Putamen (tissue), 1 donor: ENCODE data around the gene INSYN2B.
"Not testable (repeated sequence)": the region's sequence is repeated elsewhere in the genome, so short reads cannot be mapped to it uniquely, and the experiment has no call there.

Experiments
- DNase-seq: peaks from one replicate; pipeline ENCODE4 v3.0.0-alpha.2; 2016; ENCODE audit warnings: low spot score

Gene INSYN2B

DNA sequence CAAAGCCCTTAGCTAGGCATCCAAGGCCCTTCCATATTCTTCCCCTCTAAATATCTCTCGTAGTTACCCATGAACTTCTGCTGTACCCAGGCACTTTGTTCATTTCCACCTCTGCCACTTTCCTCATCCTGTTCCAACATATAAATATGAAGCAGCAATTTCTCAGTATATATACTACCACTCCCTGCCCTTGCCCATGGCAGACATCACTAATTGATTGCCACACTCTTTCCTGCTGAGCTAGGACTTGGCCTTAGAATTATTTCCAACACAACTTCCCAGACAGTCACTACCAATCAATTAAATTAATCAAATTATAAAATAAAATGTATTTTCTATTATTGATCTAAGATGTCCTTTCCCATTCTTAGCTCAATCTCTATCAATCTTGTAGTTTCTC lies 8.5 kb downstream of the INSYN2B start:
- no peak for DNase-seq

DNA sequence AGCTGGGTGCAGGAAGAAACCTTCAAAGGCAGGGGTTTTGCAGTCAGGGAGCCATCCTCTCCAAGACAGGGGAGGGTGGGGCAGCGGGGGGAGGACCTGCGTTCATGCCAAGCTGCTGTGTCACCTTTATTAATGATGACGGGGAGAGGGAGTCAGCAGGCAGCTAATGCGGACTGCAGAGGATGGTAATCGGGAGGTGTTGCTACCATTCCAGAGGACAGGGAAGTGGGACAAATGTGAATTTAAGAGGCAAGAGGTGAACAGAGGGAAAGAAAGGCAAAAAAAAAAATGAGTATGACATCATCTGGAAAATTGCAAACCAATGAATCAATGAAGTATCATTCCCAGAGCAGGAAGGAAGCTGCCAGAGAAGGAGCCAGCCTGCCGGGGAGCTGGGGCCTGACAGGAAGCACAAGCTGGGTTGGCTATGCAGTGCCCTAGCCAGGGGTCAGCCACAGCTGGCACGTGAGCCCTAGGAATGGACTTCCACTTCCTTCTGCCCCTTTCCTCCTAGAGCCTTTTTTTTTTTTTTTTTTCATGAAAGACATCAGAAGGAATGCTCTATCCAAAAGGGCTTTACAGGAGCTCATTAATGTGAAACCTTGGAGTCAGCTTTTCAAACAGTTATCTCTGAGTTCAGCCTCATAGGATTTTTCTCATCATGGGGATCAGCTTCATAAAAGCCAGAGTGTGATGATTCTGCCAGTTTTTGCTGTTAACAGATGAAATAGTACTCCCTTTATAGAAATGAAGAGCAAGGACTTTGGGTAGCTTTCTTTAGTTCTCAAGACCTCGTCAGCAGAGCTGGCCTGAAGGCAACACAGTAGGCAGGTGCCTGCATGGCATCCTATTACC lies 9.2 kb downstream of the INSYN2B start:
- no peak for DNase-seq

DNA sequence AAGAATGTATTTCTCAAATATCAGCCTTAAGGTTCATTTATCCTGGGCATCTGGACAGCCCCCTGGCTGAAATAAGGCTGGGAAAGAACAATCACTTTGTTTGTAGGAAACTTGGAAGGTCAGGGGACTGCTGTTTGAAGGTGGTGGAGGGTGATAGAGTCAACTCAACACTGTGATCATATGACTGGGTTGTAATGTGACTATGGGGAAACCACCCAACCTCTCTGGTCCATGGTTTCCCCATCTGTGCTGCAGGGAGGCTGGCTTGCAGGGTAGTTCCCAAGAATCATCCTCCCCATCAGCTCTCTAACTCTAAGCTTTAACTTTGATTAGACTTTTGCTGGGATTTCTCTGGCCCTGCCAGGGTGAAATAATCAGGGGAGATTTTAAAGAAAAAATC lies 10.0 kb downstream of the INSYN2B start:
- no peak for DNase-seq

DNA sequence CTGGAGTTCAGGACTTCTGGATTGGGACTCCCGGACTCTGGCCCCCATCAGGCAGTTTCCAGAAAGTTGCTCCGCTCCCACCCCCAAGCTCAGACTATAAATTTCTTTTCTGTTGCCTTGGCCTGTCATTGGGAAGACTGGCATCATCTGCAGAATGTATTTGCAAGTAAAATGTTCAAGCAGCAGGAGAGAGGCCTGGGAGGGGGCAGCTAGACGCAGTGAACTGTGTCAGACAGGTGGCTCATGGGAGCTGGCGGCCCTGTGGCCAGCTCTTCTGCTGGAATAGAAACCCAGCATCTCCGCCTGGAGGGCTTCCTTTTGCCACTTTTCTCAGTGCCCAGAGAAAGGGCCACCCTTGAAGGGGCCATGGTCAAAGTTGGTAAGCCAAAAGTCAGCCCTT lies 16.0 kb downstream of the INSYN2B start:
- no peak for DNase-seq

DNA sequence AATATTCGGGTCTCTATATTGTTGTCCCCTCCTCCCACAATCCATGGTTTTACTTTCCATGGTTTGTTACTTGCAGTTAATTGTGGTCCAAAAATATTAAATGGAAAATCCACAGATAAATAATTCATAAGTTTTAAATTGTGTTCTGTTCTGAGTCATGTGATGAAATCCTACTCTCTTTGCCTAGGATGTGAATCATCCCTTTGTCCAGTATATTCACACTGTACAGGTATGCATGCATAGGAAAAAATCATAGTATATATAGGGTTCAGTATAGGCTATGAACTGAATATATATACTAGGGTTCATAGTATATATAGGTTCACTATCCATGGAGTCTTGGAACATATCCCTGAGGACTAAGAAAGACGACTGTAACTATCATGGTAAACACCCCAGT lies 19.6 kb downstream of the INSYN2B start:
- DNase-seq: no peak

DNA sequence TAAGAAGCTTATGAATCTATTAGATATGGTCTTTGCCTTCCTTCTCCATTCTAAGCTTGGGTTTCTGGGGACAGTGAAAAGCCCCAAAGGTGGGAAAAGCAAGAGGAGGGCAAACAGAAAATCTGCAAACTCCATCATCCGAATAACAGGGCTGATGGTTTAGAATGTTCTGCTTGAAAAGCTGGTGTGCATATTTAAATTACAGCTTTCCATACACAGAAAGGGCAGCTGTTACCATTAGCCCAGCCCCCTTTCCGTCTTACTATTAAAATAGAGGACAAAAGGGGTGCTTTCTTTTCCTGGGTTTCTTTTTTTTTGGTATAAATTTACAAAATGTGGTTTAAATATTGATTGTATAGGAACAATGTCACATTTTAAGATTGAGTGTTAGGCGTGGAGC lies 22.0 kb downstream of the INSYN2B start:
- DNase-seq: no peak

DNA sequence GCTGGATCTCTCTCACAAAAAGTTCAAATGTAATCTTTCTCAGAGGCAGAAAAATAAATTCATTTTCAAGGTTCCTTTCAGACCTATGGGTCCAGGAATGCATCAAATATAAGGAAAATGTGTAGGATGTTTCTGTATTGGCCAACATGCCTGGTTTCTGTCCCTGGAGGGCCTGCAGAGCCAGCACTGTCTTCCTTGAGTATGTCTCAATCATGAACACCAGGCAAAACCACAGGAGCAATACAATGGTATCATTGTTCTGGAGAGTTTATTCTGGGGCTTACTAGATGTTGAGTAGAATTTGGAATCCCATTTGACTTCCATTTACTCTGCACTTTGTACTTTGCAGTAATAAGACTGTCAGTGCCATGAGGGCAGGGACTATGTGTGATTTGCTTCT lies 23.5 kb downstream of the INSYN2B start:
- DNase-seq: peak; percentile 15

DNA sequence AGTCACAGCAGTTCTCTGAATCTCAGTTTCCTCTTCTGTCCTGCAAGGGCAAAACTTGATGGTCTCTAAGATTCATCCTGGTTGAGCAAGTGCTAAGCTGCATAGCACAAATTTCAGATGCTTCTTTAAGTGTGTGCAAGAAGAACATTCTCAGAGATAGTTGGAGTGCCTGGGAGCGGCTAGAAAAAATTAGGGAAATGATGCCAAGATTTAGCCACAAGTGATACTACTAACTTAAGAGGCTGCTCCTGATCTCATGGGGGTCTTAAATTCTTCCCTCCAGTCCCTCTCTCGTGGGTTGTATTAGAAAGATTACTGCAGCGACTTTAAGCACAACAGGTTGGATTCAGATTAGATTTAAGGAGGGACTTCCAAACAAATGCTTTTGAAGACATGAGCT lies 24.2 kb downstream of the INSYN2B start:
- DNase-seq: no peak

DNA sequence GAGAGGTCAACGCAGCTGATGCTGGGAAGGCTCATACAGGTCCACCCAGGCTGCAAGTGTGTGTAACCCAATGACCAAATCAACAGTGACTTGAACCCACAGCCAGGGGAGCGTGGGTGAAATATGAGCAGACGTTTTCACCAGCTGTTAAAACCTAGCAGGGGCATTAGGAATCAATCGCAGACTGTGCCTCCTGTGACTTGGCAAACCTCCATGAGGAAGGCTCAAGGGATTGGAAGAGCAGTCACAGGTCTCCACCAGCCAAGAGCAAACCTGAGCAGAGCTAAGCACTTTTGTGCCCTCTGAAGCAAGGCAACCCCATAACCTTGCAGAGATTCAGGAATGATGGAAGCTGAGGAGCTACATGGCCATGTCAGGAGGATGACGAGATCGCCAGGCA lies 25.5 kb downstream of the INSYN2B start:
- no peak for DNase-seq

DNA sequence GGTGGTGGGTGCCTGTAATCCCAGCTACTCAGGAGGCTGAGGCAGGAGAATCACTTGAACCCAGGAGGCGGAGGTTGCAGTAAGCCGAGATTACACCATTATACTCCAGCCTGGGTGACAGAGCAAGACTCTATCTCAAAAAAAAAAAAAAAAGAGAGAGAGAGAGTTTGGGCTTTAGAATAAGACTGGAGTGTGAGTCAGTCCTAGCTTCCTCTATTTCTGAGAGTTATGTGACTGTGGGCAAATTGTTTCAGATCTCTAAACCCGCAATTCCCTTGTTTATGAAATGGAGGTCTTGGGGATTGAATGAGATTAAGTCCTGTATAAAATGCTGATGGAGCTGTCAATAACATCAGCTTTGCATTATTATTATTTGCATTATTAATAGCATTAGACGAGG lies 27.1 kb downstream of the INSYN2B start:
- DNase-seq: not testable (repeated sequence)

DNA sequence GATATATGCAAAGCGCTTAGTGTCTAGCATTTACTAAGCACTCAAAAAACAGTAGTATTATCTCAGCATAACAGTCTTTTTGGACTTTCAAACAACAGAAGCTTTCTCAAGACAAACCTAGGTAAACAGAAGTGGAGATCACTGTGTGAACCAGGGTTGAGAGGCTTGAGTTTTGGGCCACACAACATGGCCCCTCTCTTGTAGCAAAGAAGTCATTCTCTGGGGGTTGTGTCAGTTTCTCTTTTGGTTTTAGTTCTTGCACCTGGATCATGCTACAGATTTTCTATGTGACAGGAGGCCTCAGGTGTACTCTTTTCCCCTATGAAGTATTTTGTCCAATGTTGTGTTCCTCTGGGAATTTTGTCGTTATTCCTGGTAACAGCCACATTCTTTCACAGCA lies 30.0 kb downstream of the INSYN2B start:
- DNase-seq: no peak

DNA sequence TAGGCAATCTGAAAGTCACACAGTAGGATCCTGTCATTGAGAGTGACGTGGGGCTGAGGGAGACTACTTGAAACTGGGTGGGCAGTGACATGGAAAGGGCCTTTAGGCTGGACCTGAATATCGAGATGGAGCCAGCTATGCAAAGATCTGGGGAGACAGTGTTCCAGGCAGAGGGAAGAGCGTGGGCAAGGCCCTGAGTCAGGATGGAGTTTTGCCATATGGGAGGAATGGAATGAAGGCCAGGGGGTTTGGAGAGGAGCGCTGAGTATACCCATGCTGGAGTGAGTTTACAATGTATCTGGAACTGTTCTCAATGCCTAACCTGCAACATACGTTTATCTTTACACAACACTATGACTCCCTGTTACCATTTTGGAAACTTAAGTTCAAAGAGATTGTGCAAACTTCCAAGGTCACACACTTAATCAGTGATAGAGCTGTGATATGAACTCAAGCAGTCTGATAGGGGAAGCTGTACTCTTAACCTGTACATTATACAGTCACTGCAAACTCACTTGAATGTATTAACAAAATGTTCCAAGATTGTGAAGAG lies 33.5 kb downstream of the INSYN2B start:
- DNase-seq: no peak

DNA sequence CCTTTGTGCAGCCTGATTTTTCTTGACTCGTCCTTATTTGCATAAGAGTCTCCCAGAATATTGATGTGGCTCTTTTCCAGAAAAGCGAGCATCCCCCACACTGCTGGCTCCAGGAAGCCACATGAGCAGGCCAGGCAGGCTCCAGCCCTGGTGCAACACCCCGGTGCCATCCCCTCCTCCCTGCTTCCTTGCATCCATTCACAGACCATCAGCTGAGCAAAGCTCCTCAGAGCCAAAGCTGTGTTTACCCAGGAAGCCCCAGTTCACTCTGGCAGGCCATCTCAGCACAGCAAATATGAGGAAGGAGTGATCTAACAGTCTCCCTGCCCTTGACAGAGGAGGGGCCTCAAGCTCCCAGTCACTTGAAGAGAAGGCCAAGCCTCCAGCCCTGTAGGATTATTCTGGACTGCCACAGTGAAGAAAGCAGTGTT lies 34.4 kb downstream of the INSYN2B start:
- peak; percentile 63 for DNase-seq

DNA sequence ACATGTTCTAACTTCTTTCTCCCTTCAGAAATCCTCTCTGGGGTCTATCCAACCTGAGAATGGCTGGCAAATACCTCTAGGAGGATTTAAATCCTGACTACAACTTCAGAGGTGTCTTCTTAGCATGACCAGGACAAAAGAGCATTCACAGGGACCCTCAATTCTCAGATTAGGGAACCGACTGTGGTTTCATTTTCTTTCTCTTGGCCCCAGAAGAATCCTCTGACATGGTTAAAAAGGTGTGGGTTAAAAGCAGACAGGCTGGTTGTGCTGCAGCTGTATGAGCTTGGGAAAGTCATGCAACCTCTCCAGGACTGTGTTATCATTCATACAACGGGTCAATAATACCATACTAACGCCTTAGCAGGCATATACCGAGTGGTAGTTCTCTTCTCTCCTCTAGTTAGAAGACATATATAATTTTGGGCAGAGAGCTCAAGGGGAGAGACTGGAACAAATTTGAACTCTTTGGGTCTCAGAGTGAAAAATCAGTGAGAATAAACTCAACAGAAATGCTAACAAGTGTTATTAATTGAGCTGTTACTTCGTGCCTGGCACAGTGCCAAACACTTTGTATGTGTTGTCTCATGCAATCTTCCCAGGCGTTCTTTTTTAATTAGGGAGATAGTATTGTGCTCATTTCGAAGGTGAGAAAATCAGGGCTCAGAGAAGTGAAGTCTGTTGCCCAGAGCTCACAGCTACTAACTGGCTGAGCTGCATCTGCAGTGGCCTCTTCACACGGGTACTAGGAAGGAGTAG lies 35.2 kb downstream of the INSYN2B start:
- no peak for DNase-seq

DNA sequence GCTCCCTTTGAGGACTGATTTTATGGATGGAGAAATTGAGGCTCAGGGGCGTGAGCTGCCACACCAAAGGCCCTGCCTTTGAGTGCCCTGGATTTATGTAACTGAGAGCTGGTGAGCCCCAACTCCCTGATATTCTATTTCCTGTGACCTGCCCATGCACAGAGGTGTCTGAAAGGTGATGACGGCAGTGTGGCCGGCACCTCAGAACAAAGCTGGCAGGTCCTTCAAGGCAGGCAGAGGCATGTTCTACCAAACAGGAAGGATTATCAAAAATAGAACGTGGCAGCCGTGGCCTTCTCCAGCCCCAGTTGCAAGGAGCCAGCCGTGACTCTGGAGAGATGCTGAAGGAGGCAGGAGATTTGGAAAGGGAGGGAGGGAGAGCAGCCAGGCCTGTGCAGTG lies 36.2 kb downstream of the INSYN2B start:
- no peak for DNase-seq

DNA sequence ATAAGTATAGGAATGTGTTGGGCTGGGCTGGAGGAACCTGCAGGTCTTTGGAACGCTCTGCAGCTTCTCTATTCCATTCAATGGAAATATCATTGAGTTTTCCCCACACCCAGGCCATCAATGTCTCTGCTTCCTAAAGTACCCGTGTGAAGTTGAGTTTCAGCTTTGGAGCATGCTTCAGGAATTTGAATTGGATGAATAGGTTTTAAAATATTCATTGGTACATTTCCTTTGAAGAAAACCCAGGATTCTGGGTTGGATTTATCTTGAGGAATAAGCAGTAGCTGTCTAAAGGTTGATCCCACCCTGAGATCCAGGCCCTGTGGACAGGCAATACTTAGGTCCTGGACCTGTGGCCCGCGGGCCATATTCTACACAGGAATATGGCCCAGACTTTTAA lies 37.3 kb downstream of the INSYN2B start:
- DNase-seq: no peak

DNA sequence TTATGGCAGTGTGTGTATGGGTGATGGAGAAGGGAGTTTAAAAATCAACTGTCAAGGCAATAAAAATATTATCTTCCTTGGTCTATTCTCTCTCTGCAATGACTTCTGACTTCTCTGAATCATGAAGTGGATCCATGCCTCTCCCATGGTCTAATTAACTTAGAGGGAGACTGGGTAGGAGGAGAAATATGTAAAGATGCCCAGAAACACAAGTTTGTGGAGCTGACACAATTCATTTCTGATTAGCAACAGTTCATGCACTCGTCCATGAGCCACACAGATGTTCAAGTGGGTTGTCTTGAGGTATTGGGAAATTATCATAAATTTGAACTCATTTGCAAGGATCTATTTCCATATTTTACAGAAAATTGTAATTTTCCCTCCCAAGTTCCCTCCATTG lies 38.1 kb downstream of the INSYN2B start:
- DNase-seq: no peak

DNA sequence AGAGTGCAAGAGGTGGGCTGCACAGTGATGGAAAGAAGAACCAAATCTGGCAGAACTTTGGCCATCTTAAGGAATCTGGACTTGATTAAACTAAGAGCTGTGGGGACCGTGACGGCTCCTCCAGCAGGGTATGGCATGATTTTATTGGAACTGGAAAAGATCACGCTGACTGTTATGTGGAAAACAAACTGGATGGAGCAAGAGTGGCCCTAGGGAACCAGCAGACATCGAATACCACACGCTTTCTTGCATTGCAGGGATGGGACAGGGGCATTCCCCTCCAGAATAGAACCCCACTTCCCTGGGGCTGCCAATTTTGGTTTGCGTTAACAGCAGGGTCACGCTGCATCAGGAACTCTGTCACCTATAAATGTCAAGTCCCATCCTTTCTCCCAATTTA lies 38.8 kb downstream of the INSYN2B start:
- no peak for DNase-seq

DNA sequence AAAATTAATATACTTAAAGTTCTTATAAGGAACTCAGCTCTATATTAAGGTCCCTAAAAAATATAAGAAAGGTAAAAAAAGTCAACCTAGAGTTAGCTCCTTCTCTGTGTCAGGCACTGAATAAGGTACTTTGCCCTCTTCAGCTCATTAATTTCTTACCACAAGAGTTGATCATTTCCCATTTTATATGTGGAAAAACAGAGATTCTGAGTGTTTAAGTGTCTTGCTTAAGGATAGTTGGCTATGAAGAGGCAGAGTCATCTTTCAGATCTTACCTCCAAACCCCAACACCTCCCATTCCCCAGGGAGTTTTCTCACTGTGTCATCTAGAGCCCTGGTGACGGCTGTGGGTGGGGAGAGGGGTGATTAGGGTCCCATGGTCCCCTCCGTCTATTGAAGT lies 40.6 kb downstream of the INSYN2B start:
- DNase-seq: no peak

DNA sequence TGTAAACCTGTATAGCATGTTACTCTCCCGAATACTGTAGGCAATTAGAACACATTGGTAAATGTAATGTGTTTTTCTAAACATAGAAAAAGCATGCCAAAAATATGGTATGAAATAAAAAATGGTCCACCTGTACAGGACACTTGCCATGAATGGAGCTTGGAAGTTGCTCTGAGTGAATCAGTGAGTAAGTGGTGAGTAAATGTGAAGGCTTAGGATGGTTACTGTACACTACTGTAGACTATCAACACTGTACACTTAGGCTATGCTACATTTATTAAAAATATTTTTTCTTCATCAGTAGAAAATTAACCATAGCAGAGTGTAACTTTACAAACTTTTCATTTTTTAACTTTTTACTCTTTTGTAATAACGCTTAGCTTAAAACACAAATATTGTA lies 41.9 kb downstream of the INSYN2B start:
- no peak for DNase-seq

DNA sequence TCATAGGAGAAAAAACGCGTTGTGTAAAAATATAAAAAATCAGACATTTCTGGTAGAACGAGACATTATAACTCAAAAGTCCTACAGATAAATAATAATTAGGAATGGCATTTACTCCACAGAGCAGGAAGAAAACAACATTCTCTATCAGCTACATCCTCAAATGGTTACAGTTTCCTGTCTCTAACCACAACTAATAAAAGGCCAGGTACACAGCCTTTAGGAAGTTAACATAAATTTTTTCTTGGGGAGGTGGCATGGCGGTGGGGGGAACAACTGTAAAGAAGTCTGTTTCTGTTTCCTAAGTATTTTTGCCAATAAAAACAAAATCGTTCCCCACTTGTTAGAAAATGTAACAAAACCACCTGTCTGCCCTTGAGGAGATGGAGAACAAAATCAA lies 44.5 kb downstream of the INSYN2B start:
- no peak for DNase-seq

DNA sequence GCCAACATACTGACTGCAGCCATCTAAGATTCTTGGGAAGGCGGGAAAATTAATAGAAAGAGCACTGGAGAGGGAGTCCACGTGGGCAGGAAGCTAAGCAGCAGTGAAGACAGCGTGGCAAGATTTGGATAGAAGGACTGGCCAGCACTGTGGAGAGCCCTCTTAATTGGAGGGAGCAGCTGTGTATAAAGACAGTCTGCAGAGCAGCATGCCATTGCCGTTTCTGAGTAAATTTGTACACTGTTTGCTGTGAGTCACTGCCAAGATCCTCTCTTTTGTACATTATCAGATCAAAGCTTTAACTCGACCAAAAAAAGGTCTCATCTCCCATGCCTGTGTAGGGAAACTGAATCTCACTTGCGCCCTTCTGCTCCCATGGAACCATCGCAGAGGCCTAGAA lies 45.3 kb downstream of the INSYN2B start:
- DNase-seq: no peak

DNA sequence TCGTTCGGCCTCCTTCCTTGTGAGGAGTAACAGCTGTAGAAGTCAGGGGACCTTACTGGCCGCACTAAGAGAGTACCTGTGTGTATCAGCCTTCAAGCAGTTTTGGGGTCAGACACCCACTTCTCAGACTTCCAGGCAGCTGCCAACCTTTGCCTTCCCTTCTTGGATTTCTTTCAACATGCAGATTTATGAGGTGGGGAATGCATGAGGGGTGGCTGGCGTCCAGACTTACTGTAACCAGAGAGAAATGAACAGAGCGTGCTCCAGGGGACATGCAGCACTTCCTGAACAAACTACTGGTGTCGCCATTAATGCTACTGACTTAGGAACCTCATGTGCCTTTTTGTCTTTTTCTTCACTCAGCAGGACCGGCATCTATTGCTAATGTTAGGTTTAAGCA lies 46.7 kb downstream of the INSYN2B start:
- no peak for DNase-seq
